ENCODE measurements around the gene DFFB. TPM values are rescaled to one million over a fixed set of nuclear protein-coding genes. Genes with fewer than 3 reads are reported as not detected.

Gene DFFB, protein sequence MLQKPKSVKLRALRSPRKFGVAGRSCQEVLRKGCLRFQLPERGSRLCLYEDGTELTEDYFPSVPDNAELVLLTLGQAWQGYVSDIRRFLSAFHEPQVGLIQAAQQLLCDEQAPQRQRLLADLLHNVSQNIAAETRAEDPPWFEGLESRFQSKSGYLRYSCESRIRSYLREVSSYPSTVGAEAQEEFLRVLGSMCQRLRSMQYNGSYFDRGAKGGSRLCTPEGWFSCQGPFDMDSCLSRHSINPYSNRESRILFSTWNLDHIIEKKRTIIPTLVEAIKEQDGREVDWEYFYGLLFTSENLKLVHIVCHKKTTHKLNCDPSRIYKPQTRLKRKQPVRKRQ
- total RNA-seq: 9.2 and 10.5 TPM in 2 replicates

DNA sequence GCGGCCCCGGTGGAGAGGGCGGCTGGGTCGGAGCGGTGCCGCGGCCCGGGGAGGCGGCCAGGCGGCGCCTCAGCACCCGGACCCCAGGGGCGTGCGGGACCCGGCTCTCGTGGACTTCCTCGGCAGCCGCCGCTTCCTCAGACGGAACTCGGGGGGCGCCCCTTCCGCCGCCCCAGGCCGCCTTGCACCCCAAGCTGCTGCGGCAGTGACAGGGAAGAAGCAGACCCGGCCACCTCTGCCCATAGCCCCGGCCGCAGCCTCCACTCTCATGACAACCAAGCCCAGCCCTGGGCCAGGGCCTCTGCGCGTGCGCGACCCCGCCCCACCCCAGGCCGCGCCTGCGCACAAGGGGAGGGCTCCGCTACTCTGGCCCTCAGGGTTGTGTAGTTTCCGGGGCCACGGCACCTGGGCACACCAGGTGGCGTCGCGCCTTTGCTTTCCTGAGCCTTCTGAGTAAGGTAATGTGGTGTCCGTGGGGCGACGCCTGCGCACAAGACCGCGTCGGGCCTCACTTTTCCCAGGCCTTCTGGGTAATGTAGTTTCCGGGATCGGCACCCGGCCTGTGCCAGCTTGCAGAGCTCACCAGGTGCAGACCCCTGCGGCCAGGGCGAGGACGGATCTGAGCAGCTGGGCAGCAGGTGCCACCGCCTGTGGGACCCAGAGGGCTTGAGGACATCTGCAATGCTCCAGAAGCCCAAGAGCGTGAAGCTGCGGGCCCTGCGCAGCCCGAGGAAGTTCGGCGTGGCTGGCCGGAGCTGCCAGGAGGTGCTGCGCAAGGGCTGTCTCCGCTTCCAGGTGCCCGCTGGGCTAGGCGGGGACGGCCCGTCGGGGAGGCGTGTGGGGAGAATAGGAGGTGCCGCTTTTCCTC lies at the start of gene DFFB, which contains the start of gene CEP104:
Gene DFFB, plus strand, starts transcription at position 554 of the 868 bp plus-strand sequence. Its CDS starts 128 bp downstream, at position 682.
Gene CEP104, minus strand, starts transcription at position 289 of the 868 bp plus-strand sequence. CDS start 4,804 bp downstream, outside the sequence.

DNA sequence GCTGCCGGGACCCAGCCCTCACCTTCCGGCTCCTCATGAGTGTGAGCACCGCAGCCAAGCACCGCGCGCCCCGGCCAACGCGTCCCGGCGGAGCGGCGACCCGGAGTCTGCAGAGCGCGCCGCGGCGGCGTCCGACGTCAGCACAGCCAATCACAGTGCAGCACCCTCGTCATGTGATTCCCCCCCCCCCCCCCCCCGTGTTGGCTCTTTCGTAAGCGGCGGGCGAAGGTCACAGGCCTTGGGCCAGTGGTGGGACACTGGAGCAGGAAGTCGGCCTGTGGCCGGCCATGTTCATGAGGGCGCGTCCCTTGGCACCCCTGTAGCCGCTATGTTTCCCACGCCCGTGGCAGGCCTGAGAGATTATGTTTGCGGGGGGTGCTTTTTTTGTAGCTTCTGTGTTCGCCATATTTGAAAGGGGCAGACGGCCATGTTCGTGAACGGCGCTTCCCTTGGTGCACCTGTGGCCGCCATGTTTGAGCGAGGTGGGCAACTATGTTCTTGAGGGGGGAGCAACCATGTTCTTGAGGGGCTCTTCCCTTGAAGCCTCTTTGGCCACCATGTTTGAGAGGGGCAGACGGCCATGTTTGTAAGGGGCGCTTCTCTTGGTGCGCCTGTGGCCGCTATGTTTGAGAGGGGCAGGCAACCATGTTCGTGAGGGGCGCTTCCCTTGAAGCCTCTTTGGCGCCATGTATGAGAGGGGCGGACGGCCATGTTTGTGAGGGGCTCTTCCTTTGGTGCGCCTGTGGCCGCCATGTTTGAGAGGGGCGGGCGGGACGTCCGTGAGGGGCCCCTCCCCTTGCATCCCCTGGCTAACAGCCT lies 43.1 kb downstream of the DFFB start, which contains the start of gene C1orf174:
Gene C1orf174, minus strand, starts transcription at position 123 of the 819 bp plus-strand sequence. Its CDS starts 86 bp downstream, at position 37.

Other genes with a start within 250 kb of the DFFB start
- 11.0 and 16.8 TPM in 2 replicates for gene MEGF6, start 246.0 kb upstream of the DFFB start, total RNA-seq
- gene TPRG1L, start 232.5 kb upstream of the DFFB start, total RNA-seq: 25.8 and 26.9 TPM in 2 replicates
- gene WRAP73, start 207.4 kb upstream of the DFFB start, total RNA-seq: 15.7 and 19.2 TPM in 2 replicates
- gene TP73, start 205.0 kb upstream of the DFFB start, total RNA-seq: not detected in 2 replicates
- gene CCDC27, start 105.0 kb upstream of the DFFB start, total RNA-seq: not detected in 2 replicates
- 1.2 and 7.4 TPM in 2 replicates for gene SMIM1, start 84.7 kb upstream of the DFFB start, total RNA-seq
- 35.0 and 35.6 TPM in 2 replicates for gene LRRC47, start 61.0 kb upstream of the DFFB start, total RNA-seq
- gene CEP104, start 265 bp upstream of the DFFB start, total RNA-seq: 22.3 and 41.8 TPM in 2 replicates
- gene C1orf174, start 42.8 kb downstream of the DFFB start, total RNA-seq: 24.3 and 29.5 TPM in 2 replicates

Data from smooth muscle cell of the umbilical artery (primary cell).